Ovary (tissue), 9 donors: ENCODE data around the gene FGF4. TPM values are rescaled to one million over a fixed set of nuclear protein-coding genes. Genes with fewer than 3 reads are reported as not detected.

Experiments used
- DNase-seq, 5 donors: peaks; one replicate each; pipeline ENCODE4 v3.0.0-alpha.2; 2019 to 2020
- H3K27ac ChIP-seq, 2 donors: fragments of 200-600 bp; one replicate each; pipeline versions ENCODE4 v1.5.1 to v1.8.0; 2019 to 2022
- H3K27me3 ChIP-seq: fragments of 200-600 bp; one replicate; pipeline ENCODE4 v1.8.0; 2022
- H3K36me3 ChIP-seq: fragments of 200-600 bp; sonication (generic); one replicate; pipeline ENCODE4 v1.5.1; 2019
- H3K4me1 ChIP-seq: one replicate; pipeline ENCODE4 v1.8.1; 2013; ENCODE audit warnings: mild to moderate bottlenecking, moderate library complexity; ENCODE audit not compliant: insufficient read depth
- H3K4me3 ChIP-seq: fragments of 200-600 bp; sonication (generic); one replicate; pipeline ENCODE4 v1.5.1; 2017
- H3K9me3 ChIP-seq, 2 donors: fragments of 200-600 bp in 1 of 2; sonication (generic) in 1 of 2; one replicate each; pipeline versions ENCODE4 v1.5.1 to v1.8.1; 2013 to 2019; ENCODE audit warnings: mild to moderate bottlenecking in 1 of 2, moderate library complexity in 1 of 2
- EP300 ChIP-seq: sonication (generic); formaldehyde crosslinking; IDR thresholded peaks from one replicate; pipeline ENCODE4 v1.6.1; 2017; ENCODE audit warnings: antibody characterized with exemption
- POLR2A ChIP-seq: fragments of 450-650 bp; IDR thresholded peaks from one replicate; pipeline ENCODE4 v1.6.1; 2017; ENCODE audit warnings: antibody characterized with exemption, mild to moderate bottlenecking, moderate library complexity
- WGBS, 3 donors: extraction: QIAGEN DNeasy Blood & Tissue Kit in 1 of 3; methylation state at CpG; one replicate each; pipeline versions ENCODE4 v1.1.5 to v1.1.7; 2013 to 2017; 5-methylcytosine and 5-hydroxymethylcytosine counted together
- intact Hi-C, 4 donors: fragments of 100-400 bp; cut with DNase I; formaldehyde crosslinking; loops; one replicate each; pipeline versions ENCODE4 v1.11.0 to v1.15.1; 2022 to 2023
- polyA plus RNA-seq, 2 donors: library from polyadenylated mRNA; stranded (reverse); fragments of 200-250 nt in 1 of 2; fragments of 350-450 nt in 1 of 2; fragmentation: Illumina TruSeq in 1 of 2; extraction: RNeasy Lipid Tissue Mini Kit (QIAGEN cat#74804) in 1 of 2; gene quantifications; one replicate each; pipeline ENCODE4 v1.2.3, GENCODE V29; 2013 to 2014
- total RNA-seq, 7 donors: library from RNA; depleted of rRNA in 2 of 7; stranded (reverse); fragments of >200 nt in 2 of 7; fragmentation: NEBNext Ultra II Directional in 3 of 7; extraction: Animal tissue kit (Norgen Biotek cat#: 25700) in 3 of 7; gene quantifications; one replicate each; pipeline versions ENCODE4 v1.1.0 to v1.2.4, GENCODE V29; 2016 to 2023
- TF ChIP-seq, protein P1 (sequence below), 3 donors: fragments of 450-650 bp in 2 of 3; fragments of 200-600 bp in 1 of 3; IDR thresholded peaks; one replicate each; pipeline versions ENCODE4 v1.5.1 to v1.8.0; 2016 to 2022; ENCODE audit warnings: antibody characterized with exemption in 3 of 3, mild to moderate bottlenecking in 1 of 3
- donor health status: DM: no; HTN: no; CAD: no; lungs with moderate emphysema.
- donor health status: DM: no; HTN: no; CAD: no.
- donor health status: Bipolar disorder and iron deficiency.
- donor health status: DM: yes; HTN: yes; CAD: no.
- donor health status: DM: no; HTN: no; CAD: no.
- donor health status: DM: yes; HTN: yes; CAD: no.

FGF4 gene
- total and polyA plus RNA-seq, 9 donors = not detected

DNA sequence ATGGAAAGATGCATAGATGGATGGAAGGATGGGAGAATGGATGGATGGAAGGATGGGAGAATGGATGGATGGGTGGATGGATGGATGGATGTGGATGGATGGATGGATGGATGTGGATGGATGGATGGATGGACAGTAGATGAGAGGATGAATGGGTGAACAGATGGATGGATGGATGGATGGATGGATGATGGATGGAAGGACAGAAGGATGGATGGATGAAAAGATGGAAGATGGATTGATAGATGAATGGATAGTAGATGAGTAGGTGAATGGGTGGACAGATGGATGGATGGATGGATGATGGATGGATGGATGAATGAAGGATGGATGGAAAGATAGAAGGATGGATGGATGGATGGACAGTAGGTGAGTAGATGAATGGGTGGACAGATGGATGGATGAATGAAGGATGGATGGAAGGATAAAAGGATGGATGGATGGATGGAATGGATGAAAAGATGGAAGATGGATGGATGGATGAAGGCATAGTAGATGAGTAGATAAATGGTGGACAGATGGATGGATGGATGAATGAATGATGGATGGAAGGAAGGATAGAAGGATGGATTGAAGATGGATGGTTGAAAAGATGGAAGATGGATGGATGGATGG lies 28.6 kb upstream of the FGF4 start:
- H3K4me3 ChIP-seq = no peak overlapping the region

DNA sequence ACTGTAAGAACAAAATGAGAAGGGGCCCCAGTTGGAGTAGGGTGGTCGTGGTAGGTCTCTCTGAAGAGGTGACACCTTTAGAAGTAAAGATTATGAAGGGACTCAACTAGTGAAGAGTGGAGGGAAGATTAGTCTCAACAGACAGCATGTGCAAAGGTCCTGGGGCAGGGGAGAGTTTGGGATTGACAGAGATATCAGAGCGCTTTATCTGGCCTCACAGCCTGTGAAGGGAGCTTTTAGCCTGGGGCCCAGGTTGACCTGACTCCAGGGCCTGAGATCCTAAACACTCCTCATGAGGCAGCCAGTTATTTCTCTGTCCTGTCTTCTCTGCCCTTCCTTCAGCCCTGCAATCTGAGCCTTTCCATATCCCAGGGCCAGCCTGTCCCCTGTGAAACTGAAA lies 27.9 kb upstream of the FGF4 start:
- Histone ChIP-seq H3K27me3 (no peaks in the 10 kb centered on the region), H3K27ac (no peak overlapping the region), H3K4me3 (no peak overlapping the region), H3K36me3 (no peaks in the 10 kb centered on the region), H3K9me3 (no peaks in the 10 kb centered on the region), H3K4me1 (no peaks in the 10 kb centered on the region)
- WGBS, 3 donors = 76 to 81% (median 80%) methylated on average over 2 of the region's 2 CpGs
- DNase-seq = no peak
- intact Hi-C loops = no loop called here
- no peak for TF ChIP-seq POLR2A
- TF ChIP-seq, protein P1, sequence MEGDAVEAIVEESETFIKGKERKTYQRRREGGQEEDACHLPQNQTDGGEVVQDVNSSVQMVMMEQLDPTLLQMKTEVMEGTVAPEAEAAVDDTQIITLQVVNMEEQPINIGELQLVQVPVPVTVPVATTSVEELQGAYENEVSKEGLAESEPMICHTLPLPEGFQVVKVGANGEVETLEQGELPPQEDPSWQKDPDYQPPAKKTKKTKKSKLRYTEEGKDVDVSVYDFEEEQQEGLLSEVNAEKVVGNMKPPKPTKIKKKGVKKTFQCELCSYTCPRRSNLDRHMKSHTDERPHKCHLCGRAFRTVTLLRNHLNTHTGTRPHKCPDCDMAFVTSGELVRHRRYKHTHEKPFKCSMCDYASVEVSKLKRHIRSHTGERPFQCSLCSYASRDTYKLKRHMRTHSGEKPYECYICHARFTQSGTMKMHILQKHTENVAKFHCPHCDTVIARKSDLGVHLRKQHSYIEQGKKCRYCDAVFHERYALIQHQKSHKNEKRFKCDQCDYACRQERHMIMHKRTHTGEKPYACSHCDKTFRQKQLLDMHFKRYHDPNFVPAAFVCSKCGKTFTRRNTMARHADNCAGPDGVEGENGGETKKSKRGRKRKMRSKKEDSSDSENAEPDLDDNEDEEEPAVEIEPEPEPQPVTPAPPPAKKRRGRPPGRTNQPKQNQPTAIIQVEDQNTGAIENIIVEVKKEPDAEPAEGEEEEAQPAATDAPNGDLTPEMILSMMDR (IDR thresholded peaks at IDR 0.05) = no peak
- TF ChIP-seq EP300 = no peak

More for the DNA sequence above, 28.6 kb upstream of the FGF4 start:
- Histone ChIP-seq H3K27ac (no peak overlapping the region), H3K9me3 (no peaks in the 10 kb centered on the region), H3K4me1 (no peaks in the 10 kb centered on the region), H3K36me3 (no peaks in the 10 kb centered on the region), H3K27me3 (no peaks in the 10 kb centered on the region)
- no peak for DNase-seq
- TF ChIP-seq, protein P1 (IDR thresholded peaks at IDR 0.05) = no peak
- TF ChIP-seq POLR2A = no peak
- no peak for TF ChIP-seq EP300
- intact Hi-C loops = no loop called here

DNA sequence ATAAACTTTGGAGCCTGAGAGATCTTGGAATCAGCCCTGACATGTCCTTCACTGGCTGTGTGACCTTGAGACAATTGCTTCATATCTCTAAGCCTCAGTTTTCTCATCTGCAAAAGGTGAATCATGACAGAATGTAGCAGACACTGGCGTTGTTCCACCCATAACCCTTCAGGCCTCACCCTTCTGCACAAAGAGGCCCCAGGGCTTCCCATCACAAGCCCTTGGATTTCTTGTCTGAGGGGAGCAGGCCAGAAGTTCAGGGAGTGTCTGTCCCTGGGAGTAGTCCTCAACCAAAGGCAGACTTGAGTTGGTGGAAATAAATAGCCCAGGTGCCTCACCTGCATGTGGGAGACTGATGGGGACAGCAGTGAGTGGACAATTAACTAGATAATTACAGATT lies 27.4 kb upstream of the FGF4 start:
- DNase-seq = no peak

DNA sequence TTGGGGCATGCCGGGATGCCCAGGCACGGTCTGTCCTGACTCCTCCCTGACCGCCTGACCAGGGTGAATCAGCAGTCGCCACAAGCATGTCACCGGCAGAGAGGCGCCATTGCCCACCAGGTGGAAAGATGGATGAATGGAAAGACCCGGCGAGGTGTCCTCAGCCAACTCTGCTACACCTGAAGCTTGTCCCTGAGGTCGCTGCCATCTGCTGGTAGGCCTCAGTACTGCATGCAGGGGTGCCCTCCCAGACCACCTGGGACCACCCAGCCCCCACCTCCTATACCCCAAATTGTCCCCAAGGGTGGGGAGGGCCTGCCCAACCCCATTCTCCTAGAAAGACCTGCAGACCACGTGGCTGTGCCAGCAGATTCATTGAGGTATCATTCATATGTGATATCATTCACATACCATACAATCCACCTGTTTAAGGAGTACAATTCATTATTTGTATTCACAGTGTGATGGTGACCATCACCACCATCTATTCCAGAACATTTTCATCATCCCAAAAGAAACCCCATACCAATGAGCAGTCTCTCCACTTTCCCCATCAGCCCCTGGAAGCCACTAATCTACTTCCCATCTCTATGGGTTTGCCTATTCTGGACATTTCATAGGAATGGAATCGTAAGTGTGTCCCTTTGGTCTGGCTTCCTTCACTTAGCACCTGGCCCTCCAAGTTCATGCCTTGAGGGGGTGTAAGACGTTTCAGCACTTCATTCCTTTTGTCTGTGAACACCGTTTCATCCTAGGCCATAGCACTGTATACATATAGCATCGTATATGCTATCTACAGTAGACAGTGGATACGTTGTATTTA lies 26.6 kb upstream of the FGF4 start:
- 32 to 33% (median 32%) methylated on average over 15 of the region's 15 CpGs for WGBS, 3 donors
- intact Hi-C loops = no loop called here
- Histone ChIP-seq H3K9me3 (no peaks in the 10 kb centered on the region), H3K27ac (no peak overlapping the region), H3K27me3 (no peaks in the 10 kb centered on the region), H3K36me3 (no peaks in the 10 kb centered on the region), H3K4me1 (no peaks in the 10 kb centered on the region), H3K4me3 (no peak overlapping the region)
- TF ChIP-seq EP300 (no peak), POLR2A (no peak)
- TF ChIP-seq, protein P1 (IDR thresholded peaks at IDR 0.05) = no peak
- DNase-seq = no peak

More for the DNA sequence above, 27.4 kb upstream of the FGF4 start:
- TF ChIP-seq, protein P1 (IDR thresholded peaks at IDR 0.05) = no peak
- TF ChIP-seq EP300 = no peak
- no peak for TF ChIP-seq POLR2A
- Histone ChIP-seq H3K27ac (no peak overlapping the region), H3K4me1 (no peaks in the 10 kb centered on the region), H3K36me3 (no peaks in the 10 kb centered on the region), H3K27me3 (no peaks in the 10 kb centered on the region), H3K4me3 (no peak overlapping the region), H3K9me3 (no peaks in the 10 kb centered on the region)
- intact Hi-C loops = no loop called here
- 32 to 40% (median 38%) methylated on average over 1 of the region's 1 CpG for WGBS, 3 donors
